AG08396 (cell line): ENCODE measurements around the gene TRAPPC12.

Experiments
- DNase-seq: peaks from one replicate; pipeline ENCODE4 v3.0.0; 2012; ENCODE audit warnings: low spot score, mixed read lengths

Gene TRAPPC12

DNA sequence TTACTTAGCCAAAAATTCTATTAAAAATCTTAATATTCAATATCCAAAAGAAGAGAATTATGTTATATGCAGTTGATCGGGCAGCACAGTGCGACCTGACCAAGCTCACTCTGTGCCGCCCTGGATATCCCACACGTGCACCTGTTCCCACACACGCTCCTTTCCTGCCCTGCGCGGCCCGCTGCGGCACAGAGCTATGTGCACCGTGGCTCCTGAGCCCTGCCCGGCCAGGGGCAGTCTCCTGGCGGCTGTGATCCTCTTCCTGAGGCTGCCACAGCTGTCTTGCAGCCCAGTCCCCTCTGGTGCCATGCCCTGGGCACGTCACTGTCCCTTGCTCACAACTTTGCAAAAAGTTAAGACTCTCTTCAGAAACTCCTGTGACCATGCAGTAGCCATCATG, 29.3 kb downstream of the TRAPPC12 start:
- no peak for DNase-seq

DNA sequence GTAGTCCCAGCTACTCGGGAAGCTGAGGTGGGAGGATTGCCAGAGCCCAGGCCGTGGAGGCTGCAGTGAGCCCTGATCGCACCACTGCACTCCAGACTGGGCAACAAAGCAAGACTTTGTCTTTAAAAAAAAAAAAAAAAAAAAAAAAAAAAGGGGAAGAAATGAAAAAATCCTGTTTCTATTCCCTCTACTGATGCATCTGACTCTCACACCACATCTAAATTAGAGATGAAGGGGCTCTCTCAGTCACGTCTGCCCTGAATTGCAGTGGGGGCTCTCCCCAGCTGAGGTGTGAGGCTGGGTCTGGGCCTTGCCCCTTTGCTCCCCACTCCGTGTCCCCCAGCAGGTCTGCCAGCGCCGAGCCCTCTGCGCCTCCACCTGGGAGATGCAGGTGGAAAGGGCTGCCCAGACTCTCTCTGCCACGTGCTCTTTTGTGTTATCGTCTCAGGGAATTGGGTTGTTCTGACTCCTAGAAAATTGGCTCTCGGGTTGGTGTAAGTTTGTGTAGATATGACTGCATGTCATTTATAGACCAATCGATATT, 30.2 kb downstream of the TRAPPC12 start:
- DNase-seq = no peak

DNA sequence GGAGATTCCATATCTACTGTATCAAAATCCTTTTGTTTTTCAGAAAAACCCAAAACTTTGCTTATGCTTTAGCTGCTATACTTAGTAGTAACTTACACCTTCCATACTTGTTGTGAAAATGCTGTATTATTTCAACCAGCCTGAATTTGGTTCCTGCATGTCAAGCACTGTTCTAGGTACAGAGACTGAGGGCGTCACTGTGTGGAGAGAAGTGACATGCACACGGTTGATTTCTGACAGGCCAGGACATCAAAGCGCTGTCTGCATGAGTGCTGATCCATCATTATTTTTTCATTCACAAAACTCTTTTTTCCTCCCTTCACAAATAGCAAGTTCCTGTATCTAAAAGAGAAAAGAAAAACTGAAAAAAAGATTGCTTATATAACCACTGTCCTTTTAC, 31.6 kb downstream of the TRAPPC12 start:
- DNase-seq = no peak

DNA sequence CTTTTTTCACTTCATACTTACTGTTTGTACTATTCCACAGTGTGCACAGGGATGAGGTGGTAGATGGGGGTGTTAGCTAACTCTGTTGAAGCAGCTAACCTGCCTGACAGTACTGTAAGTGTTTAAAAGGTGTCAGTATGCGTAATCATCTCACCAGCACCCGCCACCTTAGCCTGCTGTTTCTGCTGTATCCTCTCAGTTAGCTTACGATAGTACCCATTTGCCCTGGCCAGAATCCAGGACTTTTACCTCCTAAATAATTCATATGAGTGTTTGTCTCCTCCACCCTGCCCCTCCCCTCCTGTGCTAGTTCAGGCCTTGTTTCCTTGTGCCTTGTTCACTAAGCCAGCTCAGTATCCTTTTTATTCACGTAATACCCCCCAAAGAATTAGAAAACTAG, 34.2 kb downstream of the TRAPPC12 start:
- no peak for DNase-seq

DNA sequence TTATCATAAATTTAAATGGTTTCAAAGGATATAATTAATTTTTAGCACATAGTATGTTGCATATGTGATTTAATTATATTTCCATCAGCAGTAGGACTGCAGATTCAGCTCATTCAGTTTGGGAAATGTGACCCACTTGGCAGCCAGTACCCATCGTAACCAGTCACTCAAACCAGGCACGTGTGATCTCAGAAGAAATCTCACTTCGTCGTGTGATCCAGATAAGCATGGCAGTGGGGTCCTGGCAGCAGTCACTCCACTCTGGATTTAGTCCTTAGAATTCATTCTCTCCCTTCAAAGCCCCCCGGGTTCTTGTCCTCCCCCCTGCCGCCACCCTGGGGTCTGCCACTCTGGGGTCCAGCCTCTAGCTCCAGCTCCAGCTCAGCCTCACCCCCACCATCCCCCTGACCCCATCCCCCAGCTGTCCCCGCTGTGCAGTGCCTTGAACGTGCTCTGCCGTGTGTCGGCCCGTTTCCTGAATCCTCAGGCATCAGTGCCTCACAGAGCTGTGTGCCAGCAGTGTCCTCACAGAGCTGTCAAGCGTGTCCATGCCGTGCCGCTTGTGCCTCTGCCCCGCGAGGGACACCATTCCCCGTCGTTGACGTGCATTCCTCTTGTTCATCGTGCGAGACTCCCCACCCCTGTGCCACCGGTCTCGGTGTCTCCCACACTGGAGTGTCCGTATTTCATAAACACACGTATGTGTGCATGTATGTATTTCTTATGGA, 34.8 kb downstream of the TRAPPC12 start:
- DNase-seq = no peak

DNA sequence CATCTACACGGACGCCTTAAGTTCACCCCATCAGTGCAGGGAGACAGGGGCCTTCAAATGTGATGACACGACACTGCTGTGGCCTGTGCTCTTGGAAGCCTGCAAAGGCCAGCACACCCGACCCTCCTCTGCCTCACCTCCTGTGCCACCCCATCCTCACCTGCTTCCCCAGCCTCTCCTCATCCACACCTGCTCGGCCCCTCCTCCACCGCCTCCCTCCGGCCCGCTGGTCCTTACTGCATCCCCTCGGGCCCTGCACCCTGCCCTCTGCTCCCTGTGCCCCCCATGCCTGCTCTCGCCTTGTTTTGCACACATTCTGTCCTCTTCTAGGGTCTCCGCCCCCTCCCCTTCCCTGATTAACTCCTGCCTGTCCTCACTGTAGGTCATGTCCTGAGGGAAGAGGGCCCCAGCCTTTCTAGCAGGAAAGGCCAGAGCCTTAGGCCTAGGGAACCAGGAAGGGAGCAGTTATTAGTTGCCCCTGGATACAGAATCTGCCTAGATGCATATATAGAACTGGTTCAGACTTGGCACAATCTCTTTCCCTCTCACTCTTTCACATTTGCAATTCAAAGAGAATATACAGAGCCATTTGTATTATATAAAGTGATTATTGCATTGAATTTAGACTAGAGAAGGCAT, 39.4 kb downstream of the TRAPPC12 start:
- no peak for DNase-seq

DNA sequence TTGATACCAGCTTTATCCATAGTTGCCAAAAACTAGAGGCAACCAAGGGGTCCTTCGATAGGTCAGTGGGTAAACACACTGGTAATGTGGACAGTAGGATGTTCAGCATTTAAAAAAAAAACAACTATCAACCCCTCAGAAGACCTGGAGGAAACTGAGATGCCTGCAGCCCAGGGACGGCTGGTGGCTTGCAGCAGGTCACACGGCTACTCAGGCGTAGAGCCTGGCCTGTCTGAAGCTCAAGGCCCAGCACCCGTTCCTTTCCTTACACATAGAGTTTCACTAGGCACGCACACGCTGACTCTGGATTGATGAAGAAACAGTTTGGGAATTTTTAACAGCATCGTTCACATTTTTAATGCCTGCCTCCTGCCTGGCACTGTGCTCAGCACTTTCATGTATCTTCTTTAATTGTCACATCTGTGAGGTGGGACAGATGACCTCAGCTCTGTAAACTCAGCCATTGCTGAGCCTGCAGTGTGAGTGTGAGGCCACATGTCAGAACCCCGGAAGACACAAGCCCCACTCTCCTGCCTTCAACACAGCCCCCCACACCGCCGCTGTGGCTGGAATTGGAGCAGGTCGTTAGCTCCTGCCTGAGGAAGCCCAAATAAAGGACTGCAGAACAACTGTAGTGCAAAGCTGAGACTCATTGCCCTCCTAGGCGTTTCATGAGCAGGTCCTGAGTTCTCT, 40.7 kb downstream of the TRAPPC12 start:
- no peak for DNase-seq

DNA sequence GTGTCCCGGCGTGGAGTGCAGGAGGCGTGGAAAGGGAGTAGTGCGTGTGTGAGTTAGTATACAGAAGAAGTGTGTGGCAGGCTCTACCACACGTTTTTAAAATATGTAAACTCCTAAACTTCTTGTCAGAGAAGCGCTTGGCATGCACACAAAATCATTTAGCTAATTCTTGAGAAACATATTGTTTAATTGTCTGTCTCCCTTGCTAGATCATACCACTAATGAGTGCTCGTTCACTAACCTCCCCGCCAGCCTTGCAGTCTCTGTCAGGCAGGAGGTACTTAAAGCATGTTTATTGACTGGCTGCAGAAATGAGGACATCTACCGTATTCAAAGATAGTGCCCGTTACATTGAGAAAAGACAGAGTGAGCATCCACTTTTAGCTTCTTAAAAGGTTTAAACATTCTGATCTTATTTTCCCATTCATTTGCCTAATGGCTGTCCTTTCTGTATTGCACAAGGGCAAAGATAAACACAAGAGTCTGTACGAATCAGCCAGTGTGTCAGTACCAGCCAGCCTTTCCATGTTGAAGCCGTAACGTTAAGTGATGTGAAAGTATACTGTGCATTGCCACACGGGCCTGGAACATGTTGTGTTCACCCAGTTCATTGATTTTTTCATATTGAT, 41.4 kb downstream of the TRAPPC12 start:
- peak; percentile 26 for DNase-seq

DNA sequence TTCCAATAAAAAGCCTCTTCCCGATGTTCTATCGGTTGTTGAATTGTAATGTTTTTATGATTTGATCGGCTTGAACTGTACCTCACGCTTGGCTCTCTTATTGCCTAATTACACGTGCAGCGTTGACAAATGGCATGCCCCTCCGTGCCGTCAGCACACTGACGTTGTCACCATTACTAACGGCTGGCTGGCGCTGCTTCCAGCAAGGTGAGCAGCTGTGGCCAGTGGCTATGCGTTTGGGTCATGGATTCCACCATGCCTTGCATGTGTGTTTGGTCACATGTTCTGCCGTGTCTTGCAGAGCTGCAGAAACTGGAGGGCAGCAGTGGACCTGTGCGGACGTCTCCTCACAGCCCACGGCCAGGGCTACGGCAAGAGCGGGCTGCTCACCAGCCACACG, 42.1 kb downstream of the TRAPPC12 start:
- DNase-seq = no peak

DNA sequence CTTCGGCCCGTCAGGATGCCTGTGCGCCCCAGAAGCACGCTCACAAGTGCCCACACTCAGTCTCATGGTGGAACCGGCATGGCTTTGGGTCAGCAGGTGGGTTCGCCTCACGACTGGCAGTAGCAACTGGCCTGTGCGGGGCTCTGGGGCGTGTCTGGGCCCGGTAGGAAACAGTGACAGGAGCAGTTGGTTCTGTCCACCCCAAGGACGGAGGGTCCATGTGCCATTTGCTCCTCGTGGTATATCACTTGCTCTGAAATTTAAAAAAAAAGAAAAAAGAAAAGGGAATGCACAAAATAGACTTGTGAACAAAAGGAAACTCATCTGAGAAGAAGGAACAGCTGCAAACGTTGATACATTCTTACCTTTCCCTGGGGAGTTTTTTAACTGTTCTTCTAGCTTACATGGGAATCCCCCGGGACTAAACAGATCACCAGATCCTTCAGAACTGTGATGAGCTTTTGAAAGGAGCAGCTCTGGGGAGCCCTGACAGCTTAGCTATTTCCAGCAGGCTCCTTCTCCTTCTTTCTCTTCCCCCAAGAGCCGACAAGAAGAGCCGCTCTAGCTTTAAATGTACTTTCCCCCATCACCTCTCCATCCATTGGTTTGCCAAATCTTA, 42.8 kb downstream of the TRAPPC12 start:
- no peak for DNase-seq

DNA sequence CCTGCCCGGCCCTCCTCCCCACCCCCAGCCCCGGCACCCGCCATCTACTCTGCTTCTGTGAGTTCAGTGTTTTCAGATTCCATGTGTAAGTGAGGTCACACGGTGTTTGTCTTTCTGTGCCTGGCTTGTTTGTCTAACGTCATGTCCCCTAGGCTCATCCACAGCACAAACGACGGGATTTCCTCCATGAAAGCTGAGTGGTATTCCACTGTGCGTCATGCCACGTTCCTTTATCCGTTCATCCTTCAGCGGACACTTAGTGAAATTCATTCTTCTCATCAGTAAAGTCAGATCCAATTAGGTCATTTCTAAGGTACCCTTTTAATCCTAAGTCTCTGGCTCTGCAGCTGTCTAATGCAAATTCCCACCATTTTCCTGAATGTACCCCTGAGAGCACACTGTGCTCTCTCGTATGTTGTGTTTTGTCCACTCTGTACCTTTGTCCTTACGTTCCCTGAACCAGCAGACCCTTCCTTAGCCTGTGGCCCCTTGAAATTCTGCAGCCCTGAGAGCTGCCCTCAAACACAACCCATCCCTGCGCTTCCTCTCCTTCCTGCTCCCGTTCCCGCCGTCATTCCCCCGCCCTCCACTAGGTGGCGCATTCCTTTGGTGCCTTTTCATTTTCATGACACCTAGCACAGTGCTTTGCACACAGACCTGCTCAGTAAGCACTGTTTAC, 44.1 kb downstream of the TRAPPC12 start:
- peak; percentile 79 for DNase-seq

DNA sequence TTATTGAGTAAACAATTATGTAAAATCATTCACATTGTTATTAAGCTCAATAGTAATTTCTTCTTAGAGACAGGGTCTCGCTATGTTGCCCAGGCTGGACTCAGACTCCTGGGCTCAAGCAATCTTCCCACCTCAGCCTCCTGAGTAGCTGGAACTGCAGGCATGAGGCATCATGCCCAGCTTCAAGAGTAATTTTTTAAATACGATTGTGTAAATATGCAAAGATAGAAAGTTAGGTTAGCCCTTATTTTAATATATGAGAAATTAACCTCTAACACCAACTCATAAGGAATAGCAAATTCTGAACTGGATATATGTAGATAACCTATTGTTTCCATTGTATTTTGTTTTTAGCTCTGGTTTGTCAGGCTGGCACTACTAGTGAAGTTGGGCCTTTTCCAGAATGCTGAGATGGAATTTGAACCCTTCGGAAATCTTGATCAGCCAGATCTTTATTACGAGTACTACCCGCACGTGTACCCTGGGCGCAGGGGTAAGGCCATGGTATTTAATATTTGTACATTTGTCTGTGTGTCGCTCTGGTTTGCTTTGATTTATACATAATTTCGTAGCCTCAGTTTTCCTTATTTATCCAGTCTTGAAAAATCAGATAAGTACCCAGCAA, 44.8 kb downstream of the TRAPPC12 start:
- no peak for DNase-seq

DNA sequence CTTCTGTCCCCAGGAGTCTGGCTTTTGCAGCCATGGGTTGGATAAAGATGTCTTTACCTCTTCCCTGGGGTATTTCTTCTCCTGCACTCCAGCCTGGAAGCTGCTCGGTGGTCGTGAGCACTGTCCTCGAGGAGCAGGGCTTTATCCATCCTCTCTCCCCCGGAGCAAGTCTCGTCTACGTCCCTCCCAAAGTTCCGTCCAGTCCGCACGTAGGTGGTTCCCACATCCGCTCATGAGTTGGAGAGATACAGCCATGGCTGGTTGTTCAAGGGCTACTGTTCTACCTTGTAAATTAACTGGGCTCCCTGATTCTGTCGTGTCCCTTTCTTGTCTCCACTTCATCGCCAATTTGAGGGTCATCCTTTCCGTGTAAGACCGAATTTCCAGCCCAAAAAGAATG, 47.1 kb downstream of the TRAPPC12 start:
- DNase-seq = no peak

DNA sequence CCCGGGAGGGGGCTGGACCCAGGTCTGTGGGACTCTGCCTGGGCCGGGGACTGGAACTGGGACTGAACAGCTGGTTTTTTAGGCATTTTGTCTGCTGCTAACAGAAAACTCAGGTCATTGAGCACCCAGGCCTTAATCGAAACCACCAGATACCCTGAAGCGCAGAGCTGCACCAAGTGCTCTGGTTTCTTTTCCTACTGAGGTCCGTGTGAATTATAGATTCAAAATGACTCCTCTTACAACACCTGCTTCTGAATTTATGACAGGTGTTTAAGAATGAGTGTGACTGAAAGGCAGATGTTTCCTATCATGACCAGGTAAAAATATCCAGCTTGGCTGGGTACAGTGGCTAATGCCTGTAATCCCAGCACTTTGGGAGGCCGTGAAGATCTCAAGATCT, 47.8 kb downstream of the TRAPPC12 start:
- DNase-seq = no peak

DNA sequence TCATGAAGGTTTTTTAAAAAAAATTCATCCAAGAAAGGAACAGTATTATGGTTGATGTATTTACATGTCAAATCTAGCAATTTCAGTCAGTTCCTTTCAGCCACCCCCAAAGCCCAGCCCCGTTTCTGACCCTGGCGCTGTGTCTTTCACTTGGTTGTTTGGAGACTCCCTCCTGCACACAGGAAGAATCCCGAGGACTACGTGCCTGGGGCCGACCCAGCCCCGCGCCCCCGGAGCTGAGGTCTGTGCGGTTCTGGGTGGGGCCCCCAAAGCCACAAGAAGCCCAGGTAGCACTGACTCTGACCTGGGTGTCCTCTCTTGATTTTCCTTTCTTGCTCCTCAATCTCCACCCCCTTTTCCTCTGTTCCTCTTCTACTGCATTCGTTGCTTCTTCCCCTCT, 49.1 kb downstream of the TRAPPC12 start:
- no peak for DNase-seq

DNA sequence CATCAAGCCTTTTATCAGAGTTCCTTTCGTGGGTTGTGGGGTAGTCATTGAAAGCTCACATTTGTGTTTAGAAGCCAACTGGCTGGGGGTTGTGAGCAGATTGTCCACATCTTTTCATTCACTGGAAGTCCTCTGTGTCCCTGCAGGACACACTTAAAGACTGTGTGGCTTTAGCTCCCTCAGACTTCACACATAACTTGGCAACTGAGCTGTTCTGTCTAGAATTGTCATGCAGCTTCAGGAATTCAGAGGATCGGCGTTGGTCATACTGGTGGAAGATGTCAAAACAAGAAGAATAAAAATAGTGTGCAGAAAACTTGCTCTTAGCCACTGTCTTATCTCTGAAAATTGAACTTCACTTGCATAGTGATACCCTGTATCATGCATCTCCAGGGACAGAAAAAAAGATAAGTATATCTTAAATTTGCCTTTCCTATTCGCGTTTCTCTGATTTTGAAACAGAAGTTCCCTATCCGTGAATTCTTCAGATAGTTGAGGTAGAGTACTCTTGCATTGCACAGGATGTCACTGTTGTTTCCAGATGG, 49.6 kb downstream of the TRAPPC12 start:
- DNase-seq = no peak

DNA sequence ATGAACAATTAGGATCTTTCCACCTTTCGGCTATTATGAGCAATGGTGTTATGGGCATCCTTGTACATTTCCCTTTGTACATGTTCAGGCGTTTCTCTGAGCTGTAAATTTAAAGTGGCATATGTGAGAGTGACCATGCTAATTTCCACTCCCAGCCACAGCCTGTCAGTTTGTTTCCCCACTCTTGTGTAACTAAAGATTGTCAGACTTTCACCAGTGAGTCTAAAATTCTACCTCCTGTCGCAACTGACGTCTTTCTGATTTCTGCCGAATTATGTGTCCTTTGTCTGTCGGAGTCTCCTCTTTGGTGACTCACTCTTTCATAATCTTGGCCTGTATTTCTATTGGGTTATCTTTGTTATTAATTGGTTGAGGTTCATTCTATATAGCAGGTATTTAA, 50.7 kb downstream of the TRAPPC12 start:
- no peak for DNase-seq

DNA sequence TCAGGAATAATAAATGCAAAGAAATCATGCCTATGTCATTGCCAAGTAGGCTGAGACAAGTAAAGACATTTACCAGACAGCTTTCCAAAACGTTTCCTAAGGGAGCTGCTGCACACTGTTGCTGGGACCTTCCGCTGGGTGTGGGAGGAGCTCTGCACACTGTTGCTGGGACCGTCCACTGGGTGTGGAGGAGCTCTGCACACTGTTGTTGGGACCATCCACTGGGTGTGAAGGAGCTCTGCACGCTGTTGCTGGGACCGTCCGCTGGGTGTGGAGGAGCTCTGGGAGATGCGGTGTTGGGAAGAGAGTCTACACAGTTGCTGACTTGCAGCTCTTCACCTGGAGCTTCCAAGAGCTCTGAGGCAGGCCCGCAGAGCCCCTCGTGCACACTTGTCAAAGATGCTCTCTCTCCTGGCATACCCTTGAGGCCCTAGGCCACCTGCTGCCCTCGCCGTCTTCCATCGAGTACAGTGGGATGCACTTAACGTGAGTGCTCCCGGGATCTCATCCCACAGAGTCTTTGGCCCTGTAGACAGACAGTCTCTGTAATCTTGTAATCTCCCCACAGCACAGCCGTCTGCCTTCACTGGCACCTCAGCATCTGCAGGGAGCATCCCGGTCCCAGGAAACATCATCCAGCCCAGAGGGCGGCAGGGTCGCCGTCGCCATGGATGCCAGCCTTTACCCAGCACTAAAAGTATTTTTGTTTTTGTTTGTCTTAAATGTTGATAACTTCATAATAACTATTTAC, 51.4 kb downstream of the TRAPPC12 start:
- DNase-seq = no peak

DNA sequence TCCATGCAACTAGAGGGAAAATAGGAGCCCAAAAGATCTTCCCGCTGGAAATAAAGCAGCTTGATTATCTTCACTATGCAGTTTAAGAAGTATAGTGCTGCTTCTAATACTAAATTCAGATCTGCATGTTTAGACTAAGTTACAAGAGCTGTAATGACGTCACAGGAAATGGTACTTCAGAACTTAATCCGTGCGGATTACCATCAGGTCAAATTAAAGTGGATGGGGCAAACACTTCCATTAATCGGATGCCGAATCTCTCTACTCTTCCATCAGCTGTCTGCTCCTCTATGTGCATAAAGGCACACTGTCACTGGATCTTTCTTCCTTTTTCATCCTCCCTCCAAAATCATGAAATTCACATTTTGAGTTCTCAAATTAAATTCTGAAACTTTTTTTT, 52.6 kb downstream of the TRAPPC12 start:
- no peak for DNase-seq

DNA sequence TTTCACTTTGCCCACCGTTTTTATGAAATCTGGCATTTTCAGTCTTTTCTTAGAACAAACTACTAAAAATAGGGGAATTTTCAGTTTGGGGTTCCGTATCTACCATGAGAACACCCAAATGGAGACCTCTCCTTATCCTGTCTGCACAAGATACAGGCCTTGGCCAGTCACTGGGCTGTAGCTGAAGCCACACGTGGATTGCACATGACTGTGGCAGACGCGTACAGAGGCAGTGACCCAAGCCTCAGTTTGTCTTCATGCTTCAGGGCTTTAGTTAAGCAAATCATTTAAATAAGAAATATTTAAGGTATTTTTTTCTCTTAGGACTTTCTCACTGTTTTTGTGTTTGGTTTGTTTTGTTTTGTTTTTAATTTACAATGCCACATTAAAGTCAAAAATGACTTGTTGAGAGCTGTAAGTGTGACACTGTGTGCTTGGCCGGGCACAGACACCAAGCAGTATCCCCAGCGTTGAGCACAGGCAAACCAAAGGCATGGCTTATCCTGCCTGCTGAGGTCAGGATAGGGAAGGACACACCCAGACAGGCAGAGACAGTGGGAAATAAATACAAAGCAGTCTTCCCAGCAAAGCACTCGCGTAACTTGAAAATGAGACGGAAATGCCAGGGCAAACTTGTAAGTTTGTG, 53.3 kb downstream of the TRAPPC12 start:
- no peak for DNase-seq
